Keratinocyte (primary cell): Measurements from ENCODE around the gene MAGI2. TPM values are rescaled to one million over a fixed set of nuclear protein-coding genes. Genes with fewer than 3 reads are reported as not detected.

ENCODE experiments used
- DNase-seq: peaks from one replicate; pipeline ENCODE4 v3.0.0-alpha.2; 2011; ENCODE audit warnings: low read depth, missing footprints, low spot score
- FAIRE-seq: peaks from 2 replicates; lab custom pipeline; 2011; peaks lifted over from hg19 to GRCh38; lab: Jason Lieb, UNC
- H2AFZ ChIP-seq: 2 replicates; pipeline ENCODE4 v1.6.0; 2012; ENCODE audit warnings: low read length, control low read depth, inconsistent platforms; ENCODE audit not compliant: control insufficient read depth
- H3K27ac ChIP-seq: 2 replicates; pipeline ENCODE4 v1.5.1; 2011; ENCODE audit warnings: low read length; ENCODE audit not compliant: control insufficient read depth, insufficient read depth
- H3K27me3 ChIP-seq: 3 replicates; pipeline ENCODE4 v1.6.0; 2011; ENCODE audit warnings: low read length; ENCODE audit not compliant: control insufficient read depth, insufficient read depth; ENCODE audit errors: extremely low read depth
- H3K36me3 ChIP-seq, 2 experiments: 2 replicates in 1 of 2; 3 replicates in 1 of 2; pipeline ENCODE4 v1.5.1; 2011; ENCODE audit warnings: low read length in 2 of 2, mild to moderate bottlenecking in 1 of 2; ENCODE audit not compliant: control insufficient read depth in 2 of 2, insufficient read depth in 2 of 2; ENCODE audit errors: extremely low read depth in 1 of 2
- H3K4me1 ChIP-seq: 3 replicates; pipeline ENCODE4 v1.5.1; 2011; ENCODE audit warnings: low read length; ENCODE audit not compliant: control insufficient read depth, insufficient read depth; ENCODE audit errors: extremely low read depth
- H3K4me2 ChIP-seq: 3 replicates; pipeline ENCODE4 v1.6.0; 2011; ENCODE audit warnings: low read depth, low read length; ENCODE audit not compliant: control insufficient read depth, insufficient read depth; ENCODE audit errors: extremely low read depth
- H3K4me3 ChIP-seq, 3 experiments: fragments of 200-600 bp in 1 of 3; sonication (generic) in 1 of 3; 2 replicates in 2 of 3; 3 replicates in 1 of 3; pipeline ENCODE4 v1.5.1; 2011 to 2016; ENCODE audit warnings: low read length in 3 of 3, mild to moderate bottlenecking in 3 of 3, control low read depth in 2 of 3, inconsistent platforms in 1 of 3, low read depth in 1 of 3, mixed read lengths in 1 of 3, mixed run types in 1 of 3, moderate library complexity in 1 of 3; ENCODE audit not compliant: control insufficient read depth in 2 of 3, insufficient read depth in 2 of 3; ENCODE audit errors: extremely low read depth in 1 of 3
- H3K79me2 ChIP-seq: 2 replicates; pipeline ENCODE4 v1.6.0; 2012; ENCODE audit warnings: low read length; ENCODE audit not compliant: control insufficient read depth, insufficient read depth
- H3K9ac ChIP-seq: 3 replicates; pipeline ENCODE4 v1.6.0; 2011; ENCODE audit warnings: low read length; ENCODE audit not compliant: control insufficient read depth, insufficient read depth; ENCODE audit errors: extremely low read depth
- H3K9me1 ChIP-seq: 3 replicates; pipeline ENCODE4 v1.6.0; 2011; ENCODE audit warnings: low read length; ENCODE audit not compliant: control insufficient read depth, insufficient read depth; ENCODE audit errors: extremely low read depth
- H3K9me3 ChIP-seq: 2 replicates; pipeline ENCODE4 v1.5.1; 2012; ENCODE audit warnings: low read depth, low read length; ENCODE audit not compliant: control insufficient read depth
- H4K20me1 ChIP-seq: 3 replicates; pipeline ENCODE4 v1.6.0; 2011; ENCODE audit warnings: low read length; ENCODE audit not compliant: control insufficient read depth, insufficient read depth; ENCODE audit errors: extremely low read depth
- EZH2 ChIP-seq: IDR thresholded peaks from one replicate; pipeline ENCODE4 v1.6.1; 2012; ENCODE audit warnings: inconsistent platforms, mild to moderate bottlenecking, low read length, moderate library complexity
- dilution Hi-C: fragments of 300-500 bp; cut with MboI; formaldehyde crosslinking; loops from one replicate; pipeline ENCODE4 v1.7.0; 2020; ENCODE audit warnings: low sequenced_read_pairs; ENCODE audit not compliant: extremely low pct_ligation_motif_present
- polyA plus RNA-seq, 5 experiments: library from polyadenylated mRNA; depleted of rRNA in 3 of 5; stranded (reverse) in 3 of 5; stranded (forward) in 1 of 5; unstranded in 1 of 5; fragments of >200 nt; gene quantifications; 1 replicate in 1 of 5; 2 replicates in 3 of 5; 3 replicates in 1 of 5; pipeline versions ENCODE4 v1.2.1 to v1.2.3, GENCODE V29; 2011 to 2012; ENCODE audit warnings: missing spikeins in 2 of 5, low read depth in 1 of 5, low replicate concordance in 1 of 5
- TF ChIP-seq, protein P1 (sequence below), 3 experiments: IDR thresholded peaks in 1 of 3; conservative IDR thresholded peaks in 1 of 3; optimal IDR thresholded peaks in 1 of 3; 2 replicates in 2 of 3; 3 replicates in 1 of 3; pipeline versions ENCODE3 to v1.5.1; 2011; ENCODE audit warnings: low read length in 3 of 3, mild to moderate bottlenecking in 3 of 3, moderate library complexity in 2 of 3, control low read depth in 1 of 3, inconsistent platforms in 1 of 3; ENCODE audit not compliant: insufficient read depth in 2 of 3; ENCODE audit errors: extremely low read depth in 1 of 3

The MAGI2 gene
- polyA plus RNA-seq, 1 donor (not counting 4 experiments of a cell fraction or from before 2014, with no cell fraction given), result 0.07 TPM

DNA sequence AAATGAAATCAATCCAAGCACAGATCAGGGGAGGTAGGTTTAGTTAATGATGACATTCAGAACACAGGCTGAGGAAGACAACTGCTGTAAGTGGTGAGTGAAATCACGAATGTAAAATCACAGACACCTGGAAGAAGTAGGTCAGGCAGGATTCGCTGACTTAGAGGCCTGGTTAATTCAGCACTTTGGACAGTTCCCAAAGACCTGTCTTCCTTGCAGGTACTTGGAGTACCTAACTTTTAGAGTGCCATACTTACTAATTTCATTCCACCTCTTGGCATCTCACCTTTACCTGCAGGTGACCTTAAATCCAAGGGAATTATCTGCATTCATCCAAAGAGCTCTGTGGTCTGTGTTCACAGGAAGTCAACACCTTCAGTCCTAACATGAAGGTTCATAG is 832.5 kb downstream of the MAGI2 start:
- Histone ChIP-seq H4K20me1 (no peaks in the 10 kb centered on the region), H3K4me1 (no peaks in the 10 kb centered on the region), H3K79me2 (no peaks in the 10 kb centered on the region), H3K9ac (no peak overlapping the region), H3K27ac (no peak overlapping the region), H3K9me3 (no peaks in the 10 kb centered on the region), H3K27me3 (no peaks in the 10 kb centered on the region), H2AFZ (no peak overlapping the region), H3K36me3 (no peaks in the 10 kb centered on the region), H3K4me3 (no peak overlapping the region), H3K4me2 (no peak overlapping the region), H3K9me1 (no peaks in the 10 kb centered on the region)
- no peak for TF ChIP-seq EZH2
- TF ChIP-seq, protein P1, sequence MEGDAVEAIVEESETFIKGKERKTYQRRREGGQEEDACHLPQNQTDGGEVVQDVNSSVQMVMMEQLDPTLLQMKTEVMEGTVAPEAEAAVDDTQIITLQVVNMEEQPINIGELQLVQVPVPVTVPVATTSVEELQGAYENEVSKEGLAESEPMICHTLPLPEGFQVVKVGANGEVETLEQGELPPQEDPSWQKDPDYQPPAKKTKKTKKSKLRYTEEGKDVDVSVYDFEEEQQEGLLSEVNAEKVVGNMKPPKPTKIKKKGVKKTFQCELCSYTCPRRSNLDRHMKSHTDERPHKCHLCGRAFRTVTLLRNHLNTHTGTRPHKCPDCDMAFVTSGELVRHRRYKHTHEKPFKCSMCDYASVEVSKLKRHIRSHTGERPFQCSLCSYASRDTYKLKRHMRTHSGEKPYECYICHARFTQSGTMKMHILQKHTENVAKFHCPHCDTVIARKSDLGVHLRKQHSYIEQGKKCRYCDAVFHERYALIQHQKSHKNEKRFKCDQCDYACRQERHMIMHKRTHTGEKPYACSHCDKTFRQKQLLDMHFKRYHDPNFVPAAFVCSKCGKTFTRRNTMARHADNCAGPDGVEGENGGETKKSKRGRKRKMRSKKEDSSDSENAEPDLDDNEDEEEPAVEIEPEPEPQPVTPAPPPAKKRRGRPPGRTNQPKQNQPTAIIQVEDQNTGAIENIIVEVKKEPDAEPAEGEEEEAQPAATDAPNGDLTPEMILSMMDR (optimal IDR thresholded peaks at IDR 0.05 in 1 of 3, IDR thresholded peaks at IDR 0.05 in 1 of 3, conservative IDR thresholded peaks at IDR 0.05 in 1 of 3; ENCODE audit: extremely low read depth in 1 of 3, insufficient read depth in 2 of 3, low read length in 3 of 3), result no peak
- no peak for FAIRE-seq
- dilution Hi-C loops, result no loop called here
- no peak for DNase-seq

DNA sequence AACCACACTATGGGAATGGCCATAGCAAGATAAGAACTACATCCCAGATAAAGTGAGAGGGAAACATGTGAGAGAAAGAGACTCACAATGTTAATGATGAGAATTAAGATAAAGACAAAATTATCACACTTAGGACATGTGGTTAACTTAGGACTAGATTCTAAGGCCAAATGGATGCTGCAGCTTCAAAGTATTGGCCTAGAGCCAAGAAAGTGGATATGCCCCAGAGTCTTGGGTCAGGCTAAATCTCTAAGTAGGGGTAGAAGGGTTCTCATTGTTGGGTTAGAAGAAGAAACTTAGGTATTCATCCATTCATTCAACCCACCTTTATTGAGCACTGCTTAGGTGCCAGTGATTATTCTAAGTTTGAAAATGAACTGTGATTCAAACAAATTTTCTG is 836.9 kb downstream of the MAGI2 start:
- Histone ChIP-seq H3K79me2 (no peaks in the 10 kb centered on the region), H3K36me3 (no peaks in the 10 kb centered on the region), H2AFZ (no peak overlapping the region), H3K4me3 (no peak overlapping the region), H3K27ac (no peak overlapping the region), H3K27me3 (no peaks in the 10 kb centered on the region), H3K4me1 (no peaks in the 10 kb centered on the region), H3K4me2 (no peak overlapping the region), H3K9me1 (no peaks in the 10 kb centered on the region), H3K9me3 (no peaks in the 10 kb centered on the region), H3K9ac (no peak overlapping the region), H4K20me1 (no peaks in the 10 kb centered on the region)
- no peak for FAIRE-seq
- dilution Hi-C loops, result no loop called here
- TF ChIP-seq, protein P1 (optimal IDR thresholded peaks at IDR 0.05 in 1 of 3, IDR thresholded peaks at IDR 0.05 in 1 of 3, conservative IDR thresholded peaks at IDR 0.05 in 1 of 3; ENCODE audit: extremely low read depth in 1 of 3, insufficient read depth in 2 of 3, low read length in 3 of 3), result no peak
- TF ChIP-seq EZH2, result no peak
- DNase-seq, result no peak
